ENCODE results near the gene GPR176.

The GPR176 gene, protein sequence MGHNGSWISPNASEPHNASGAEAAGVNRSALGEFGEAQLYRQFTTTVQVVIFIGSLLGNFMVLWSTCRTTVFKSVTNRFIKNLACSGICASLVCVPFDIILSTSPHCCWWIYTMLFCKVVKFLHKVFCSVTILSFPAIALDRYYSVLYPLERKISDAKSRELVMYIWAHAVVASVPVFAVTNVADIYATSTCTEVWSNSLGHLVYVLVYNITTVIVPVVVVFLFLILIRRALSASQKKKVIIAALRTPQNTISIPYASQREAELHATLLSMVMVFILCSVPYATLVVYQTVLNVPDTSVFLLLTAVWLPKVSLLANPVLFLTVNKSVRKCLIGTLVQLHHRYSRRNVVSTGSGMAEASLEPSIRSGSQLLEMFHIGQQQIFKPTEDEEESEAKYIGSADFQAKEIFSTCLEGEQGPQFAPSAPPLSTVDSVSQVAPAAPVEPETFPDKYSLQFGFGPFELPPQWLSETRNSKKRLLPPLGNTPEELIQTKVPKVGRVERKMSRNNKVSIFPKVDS

DNA sequence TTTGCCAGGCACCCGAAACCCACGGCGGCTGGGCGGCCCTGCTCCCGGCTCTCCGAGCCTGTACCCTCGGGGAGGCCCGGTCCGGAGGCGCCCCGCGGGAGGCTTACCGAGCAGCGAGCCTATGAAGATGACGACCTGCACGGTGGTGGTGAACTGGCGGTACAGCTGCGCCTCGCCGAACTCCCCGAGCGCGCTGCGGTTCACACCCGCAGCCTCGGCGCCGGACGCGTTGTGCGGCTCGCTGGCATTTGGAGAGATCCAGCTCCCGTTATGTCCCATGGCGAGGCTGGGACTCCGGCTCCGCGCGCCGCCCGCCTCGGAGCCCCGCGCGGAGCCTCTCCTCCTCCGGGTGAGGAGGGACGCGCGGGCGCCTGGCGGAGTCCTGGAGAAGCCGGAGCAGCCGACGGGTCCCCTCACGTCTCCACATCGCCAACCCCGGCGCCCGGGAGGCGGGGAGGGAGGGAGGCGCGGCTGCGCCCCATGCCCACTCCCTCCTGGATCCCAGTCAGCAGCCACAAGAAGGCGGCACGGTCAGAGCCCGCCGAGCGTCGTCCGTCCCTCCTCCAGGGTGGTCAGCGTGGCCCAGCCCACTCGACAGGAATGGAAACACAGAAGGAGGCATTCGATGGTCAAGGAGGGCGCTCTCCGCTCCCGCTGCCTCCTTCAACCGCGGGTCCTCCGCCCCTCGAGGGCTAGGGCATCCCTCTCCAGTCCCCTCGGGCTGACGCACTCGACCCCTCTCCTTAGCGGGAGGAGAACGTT, at the start of gene GPR176:
GPR176 (minus strand) TSS at position 519 of the 762 bp plus-strand sequence; CDS start at position 279, 240 bp downstream.
- ATAC-seq: peak in 1 of 2 donors; percentile 12

DNA sequence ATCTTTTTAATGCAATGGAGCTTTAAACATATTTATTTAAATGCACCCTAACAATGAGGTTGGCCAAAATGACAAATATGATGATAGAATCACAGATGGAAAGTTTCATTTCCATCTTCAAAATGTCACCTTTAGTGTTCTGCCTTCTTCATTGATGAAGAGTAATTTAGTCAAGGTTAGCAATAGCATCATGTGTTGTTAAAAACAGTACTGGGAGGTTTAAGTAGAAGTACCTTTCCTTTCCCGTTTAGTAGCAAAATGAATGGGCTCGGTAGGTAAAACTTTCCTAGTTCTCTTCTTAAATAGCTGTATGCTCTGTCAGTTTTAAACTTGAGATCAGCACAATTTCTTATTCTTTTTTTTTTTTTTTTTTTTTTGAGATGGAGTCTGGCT, 48.9 kb upstream of the GPR176 start:
- ATAC-seq: peak in 1 of 2 donors; percentile 48

DNA sequence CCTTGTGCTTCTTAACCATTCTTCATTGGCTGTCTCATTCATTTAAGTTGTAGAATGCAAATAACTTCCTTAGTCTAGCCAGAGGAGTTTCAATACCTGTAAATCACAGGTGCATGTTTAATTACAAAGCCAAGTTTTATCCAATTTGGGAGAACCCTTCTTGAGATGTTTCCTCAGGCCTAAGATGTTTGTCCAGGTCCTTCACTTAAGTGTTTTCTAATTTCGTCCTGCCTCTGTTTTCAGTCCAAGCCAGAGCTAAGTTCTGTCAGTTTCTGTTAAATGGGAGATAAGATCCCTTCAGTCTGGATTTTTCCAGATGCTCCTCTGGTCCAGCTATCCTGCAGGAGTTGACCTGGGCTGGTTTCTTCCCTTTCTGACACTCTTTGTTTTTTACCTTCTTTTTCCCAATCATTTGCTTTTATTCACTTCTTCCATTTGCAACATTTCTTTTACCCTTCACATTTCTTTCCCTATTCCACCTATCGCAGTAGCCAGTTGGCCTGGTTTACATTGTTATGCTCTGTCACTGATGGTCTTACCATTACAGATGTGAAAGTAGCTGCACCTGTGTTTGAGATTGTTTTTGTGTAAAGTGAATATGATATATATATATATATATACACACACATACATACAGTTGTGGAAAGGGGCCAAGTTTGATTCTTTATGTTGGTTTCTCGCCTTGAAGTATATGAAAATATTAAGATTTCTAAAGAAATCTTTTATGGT, 48.4 kb upstream of the GPR176 start:
- ATAC-seq: no peak

DNA sequence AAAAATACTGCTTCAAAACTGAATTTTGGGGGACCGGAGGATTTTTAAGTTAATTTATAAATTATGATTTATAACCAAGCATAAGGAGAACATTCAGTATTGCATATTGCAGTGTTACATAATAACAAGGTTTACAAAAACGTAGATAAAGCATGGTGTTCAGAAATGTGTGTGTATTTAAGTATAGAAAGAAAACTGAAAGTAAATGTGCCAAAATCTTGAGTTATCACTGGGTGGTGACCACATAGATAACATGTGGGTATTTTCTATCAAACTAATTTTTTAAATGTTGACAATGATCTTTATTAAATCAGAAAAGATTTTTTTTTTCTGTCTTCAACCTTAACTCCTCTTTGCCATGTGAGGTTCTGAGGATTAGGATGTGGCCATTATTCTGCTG, 46.5 kb upstream of the GPR176 start:
- ATAC-seq: no peak

DNA sequence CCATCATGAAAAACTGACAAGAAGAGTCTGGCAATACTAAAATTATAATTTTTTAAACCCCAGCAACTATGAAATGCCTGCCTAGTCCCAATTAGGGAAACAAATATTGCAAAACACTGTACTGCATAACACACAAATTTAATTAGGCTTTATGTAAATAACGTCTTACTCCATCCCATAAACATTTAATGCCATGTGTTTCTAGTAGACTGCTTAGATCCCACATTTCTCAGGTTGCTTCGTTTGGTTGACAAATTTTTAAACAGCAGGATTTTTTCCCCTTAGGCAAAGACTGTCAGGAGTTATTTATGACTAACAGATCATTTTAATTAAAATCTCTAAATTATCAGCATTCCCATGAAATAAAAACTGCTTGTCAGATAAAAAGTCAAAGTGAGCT, 43.7 kb upstream of the GPR176 start:
- no peak for ATAC-seq

DNA sequence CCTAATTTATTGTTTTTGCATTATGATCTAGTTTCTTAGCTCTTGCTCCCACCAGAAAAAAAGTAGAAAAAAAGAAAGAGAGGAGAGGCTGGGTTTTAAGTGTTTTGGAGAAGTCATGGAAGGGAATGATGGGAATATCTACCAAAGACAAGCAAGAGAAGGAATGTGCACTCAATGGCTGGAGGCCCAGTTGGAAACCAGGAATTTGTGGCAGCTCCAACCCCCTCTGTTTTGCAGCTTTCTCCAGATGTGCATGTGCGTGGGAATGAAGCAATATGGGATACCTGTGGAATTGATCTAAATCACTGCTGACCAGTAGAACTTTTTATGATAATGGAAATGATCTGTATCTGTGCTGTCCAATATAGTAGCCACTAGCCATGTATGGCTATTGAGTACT, 41.0 kb upstream of the GPR176 start:
- no peak for ATAC-seq

DNA sequence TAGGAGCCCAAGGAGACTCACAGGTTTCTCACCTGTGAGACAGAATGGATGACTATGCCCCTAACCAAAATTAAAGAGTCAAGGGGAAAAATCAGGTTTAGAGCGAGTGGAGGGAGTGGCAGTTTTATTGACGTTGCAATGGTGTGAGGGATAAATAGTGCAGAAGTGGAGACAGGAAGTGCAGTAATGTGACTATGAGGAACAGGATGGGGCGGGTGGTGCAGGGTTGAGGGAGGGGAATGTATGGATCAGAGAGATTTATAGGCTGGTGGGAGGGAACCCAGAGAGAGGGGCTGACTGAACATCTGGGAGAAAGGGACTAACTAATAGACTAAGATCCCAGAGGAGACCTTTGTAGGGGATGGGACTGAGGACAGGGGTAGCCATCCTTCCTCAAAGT, 40.3 kb upstream of the GPR176 start:
- no peak for ATAC-seq

DNA sequence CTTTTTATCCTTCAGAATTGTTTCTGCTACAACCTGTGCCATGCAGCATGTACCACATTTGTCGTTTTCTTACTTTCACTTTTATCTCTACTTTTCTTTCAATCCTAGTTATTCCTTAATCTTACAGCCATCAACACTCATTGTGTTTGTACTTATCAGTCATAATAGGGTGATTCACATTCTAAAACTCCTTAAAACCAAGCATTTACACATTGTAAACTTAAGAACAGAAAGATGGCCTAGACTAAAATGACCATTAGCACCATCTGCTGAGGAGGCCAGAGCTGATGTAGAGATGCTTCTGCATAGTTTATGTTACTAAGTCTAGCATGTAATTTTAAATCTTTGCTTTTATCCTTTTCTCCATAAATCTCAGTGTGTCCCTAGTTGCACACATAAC, 39.3 kb upstream of the GPR176 start:
- no peak for ATAC-seq

DNA sequence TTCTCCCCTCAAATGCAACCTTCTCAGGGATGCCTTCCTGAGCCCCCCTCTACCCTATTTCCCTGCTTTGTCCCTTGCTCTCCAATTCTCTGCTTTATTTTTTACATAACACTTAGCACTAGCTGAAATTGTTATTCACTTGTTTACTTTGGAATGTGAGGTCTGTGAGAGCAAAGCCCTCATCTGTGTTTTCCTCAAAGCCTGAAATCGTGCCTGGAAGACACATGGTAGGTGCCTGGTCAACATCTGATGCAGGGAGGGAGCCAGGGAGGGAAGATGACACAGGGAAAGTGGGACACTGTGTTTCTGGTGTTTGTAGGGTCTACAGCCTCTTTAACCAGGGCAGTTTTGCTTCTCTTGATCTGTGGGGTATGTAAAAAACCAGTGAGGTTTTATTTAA, 37.4 kb upstream of the GPR176 start:
- no peak for ATAC-seq

DNA sequence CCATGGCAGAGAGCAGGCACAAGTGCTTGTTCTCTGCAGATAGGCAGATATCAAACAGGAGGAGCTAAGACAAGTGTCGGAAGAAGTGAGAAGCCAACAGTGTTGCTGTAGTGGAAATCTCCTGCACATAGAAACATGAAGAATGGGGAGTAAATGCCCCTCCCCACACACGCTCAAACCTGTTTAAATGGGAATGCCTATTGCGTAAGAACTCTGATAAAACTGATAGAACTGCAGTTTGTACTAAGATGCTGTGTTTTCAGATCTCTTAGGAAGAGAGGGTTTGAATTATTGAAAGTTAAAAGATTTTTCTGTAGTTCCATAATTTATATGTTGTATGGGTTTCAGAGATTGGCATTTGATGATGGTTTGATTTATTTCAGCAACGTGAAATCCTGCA, 33.5 kb upstream of the GPR176 start:
- no peak for ATAC-seq

DNA sequence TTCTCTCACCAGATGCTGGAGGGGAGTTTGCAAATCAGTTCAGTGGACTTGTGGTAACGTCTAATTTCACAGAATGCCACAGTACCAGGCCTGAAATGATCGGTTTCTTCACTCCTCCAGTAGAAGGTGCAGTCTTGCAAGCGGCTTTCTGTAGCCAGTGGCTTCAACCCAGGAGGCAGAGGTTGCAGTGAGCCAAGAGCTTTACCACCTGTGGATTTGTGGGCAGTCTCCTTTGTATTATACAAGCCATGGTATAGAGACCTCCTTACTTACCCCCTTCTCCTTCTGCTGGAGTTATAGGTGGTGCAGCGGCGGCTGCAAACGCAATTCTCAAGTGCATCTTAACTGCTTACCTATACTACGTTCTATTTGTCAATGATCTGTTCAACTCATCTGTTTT, 31.5 kb upstream of the GPR176 start:
- no peak for ATAC-seq

DNA sequence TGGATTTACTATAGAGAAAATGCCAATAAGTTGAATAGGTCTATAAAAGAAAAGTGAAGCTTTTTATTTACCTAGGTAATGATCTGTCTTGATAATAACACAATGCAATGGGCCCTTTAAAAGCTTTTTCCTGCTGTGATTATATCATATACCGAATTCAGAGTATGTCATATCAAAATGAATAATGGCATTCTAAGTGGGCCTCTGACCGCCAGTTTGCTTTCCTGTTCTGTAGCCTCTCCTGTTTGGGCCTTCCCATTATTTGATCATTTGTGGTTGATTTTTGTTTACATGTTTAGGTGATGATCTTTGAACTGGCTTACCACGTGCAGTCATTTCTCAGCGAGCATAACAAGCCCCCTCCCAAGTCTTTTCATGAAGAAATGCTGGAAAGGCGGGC, 28.8 kb upstream of the GPR176 start:
- ATAC-seq: no peak

DNA sequence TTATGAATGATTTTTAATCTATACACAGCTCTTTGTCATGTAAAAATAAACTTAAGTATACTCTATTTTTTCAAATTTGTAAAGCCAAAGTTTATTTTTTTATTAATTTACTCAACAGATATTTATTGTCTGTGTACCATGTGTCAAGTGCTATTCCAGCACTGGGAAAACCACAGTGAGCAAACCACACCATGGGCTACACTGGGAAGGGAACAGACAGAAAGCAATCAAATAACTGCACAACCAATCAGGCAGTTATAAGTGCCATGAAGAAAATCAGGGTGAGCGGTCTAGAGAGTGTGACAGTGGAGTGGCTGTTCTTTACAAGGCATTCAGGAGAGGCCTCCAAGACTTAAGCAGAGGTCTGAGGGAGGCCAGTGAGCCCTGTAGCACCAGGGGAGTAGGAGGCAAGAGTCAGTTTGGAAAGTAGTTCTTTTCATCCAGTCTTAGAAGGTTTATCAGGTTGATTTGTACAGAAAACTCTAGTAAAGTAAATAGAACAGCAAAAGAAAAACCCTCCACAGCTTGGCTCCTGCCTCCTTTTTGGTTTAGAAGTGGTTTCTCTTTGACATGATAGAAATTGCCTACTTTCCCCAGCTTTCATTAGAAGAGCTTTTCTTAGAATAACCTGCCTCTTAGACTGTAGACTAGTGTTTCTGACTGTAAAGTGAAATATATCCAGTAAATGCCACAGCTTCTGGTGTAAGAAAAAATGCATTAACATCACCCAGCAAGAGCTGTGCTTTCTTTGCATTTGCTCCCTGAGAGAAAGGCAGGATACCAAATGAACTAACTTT, 27.5 kb upstream of the GPR176 start:
- ATAC-seq: no peak

DNA sequence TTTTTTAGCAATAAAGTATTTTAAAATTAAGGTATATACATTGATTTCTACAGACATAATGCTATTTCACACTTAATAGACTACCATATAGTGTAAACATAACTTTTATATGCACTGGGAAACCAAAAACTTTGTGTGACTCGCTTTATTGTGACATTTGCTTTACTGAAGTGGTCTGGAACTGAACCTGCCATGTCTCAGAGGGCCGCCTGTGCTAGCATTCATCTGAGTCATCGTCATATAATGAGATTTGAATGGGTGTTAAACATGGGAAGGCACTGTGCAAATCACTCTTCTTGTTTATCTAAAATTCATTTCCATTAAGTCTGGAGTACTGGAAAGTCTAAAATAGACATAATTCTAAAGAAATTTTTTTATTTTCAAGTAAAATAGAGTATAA, 26.8 kb upstream of the GPR176 start:
- no peak for ATAC-seq

DNA sequence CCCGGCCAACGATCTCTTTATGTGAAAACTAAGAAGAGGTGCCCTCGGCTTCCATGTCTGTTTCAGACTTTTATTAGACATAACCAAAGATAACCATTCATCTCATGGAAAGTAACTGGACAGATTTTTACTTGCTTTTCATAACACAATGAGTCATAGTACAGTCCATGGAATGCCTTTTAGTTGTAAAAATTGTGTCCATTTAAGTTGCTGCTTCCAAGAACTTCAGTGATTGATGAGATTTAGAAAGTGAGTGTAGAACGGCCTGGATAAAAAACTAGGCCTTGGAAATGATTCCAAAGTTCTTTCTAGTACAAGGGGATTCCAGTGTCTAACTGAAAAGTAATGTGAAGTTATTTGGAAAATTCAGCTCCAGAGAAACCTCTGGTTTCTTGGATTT, 24.7 kb upstream of the GPR176 start:
- ATAC-seq: no peak

DNA sequence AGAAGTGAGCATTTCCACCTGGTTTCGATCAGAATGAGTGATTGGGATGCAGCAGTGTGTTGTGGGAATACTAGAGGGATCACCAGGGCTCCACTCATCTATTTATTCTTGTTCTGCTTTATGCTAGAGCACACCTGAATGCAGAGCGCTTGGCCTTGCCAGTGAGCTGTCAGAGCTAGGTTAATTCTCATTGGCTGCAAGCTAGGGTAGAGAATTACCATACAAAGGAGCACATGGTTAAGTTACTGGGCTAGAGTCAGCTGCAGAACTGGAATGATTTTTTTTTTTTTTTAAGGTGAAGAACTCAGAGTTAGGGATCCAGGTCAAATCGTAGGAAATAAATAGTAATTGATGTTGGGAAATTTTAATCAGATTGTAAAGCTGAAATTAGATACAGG, 22.7 kb upstream of the GPR176 start:
- no peak for ATAC-seq

DNA sequence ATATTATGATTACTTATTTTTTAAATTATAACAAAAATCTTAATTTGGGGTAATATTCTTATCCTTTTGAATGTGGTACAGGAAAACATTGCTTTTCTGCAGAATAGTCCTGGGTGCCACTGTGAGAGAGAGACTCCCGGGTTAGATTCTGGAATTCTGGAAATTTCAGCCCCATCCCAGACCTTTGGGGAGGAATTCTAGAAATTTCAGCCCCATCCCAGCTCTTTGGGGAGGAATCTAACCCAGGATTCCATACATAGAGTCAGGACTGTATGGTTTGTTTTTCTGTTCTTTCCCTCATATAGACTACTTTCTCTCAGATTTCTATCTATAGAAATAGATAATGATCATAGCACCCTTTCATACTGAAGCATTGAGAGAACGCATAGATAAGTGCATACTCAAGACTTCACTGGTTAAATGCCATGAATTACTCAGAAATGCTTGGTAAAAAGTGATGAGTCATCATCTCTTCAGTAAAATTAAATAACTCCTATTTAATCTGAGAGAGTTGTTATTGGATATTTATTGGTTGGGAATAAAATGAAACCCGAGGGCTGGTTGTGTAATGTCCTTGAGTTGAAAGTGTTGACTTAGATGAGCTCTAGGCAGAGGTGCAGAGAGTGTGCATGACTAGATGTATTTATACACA, 22.2 kb upstream of the GPR176 start:
- peak in 1 of 2 donors; percentile 70 for ATAC-seq

DNA sequence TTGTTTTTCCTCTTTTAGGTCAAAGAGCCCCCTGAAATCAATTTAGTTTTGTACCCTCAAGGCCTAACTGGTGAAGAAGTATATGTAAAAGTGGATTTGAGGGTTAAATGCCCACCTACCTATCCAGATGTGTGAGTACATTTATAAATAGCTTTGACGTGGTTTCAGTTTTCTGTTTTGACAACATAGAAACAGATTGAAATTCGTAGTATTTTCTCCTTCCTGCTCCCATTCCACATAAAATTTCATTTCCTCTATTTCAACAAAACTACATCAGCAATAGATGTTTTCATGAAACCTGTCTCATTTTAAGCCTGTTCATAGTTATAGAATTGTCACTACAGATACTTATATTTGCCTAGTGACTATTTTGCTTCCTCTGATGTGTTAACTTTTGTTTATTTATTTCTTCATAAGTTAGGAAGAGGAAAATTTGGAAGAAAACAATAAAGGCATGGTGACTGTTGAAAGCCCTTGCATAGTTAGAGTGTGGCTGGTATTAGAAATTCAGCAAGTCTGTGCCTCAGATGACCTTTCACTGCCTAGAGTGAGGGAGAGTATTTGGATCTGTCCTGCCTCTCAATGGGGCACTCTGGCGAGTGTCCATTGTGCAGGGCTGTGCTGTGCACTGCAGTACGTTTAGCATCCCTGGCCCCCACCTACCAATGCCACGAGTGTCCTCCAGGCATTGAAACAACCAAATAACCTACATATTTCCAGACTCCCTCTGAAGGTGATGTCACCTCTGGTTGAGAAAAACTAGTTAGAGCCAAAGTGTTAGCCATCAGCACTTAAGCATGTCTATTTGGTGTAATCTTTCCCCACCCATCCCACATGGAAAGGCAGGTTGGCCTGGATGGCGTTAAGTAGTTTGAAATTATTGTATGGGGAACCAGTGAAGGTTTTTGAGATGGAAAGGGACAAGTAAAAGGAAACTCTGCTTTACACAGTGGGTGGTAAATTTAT, 19.7 kb upstream of the GPR176 start:
- no peak for ATAC-seq

DNA sequence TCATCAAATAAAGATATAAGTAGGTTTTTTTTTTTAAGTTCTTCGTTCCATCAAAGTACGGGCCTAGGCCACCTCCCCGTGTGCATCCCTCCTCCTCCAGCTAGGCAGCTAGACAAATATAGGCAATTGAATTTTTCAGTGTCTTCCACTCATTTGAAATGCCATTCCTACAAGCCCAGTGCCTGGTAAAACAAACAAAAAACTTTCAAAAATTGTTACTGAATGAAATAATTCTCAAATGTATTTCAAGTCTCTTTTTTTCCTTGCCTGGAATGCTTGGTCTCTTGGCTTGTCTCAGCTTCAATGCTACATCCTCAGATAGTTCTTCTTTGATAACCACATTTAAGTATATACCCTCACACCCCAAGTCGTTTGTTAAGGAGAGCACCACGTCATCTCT, 17.6 kb upstream of the GPR176 start:
- no peak for ATAC-seq

DNA sequence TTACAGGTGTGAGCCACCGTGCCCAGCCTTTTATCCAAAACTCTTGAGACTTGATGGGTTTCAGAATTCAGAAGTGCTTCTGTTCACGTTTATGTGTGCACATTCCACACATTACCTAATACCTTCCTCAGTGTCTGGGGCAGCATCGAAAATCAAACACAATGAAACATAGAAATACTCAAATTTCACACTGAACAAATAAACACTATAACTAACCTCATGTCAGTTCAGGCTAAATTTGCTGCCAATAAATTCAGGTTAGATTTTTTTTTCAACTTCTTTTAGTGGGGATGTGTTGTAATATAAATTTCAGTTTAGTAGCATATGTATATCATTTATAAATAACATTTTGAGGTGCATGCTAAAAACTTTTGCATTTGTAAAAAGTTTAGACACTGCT, 16.6 kb upstream of the GPR176 start:
- no peak for ATAC-seq

DNA sequence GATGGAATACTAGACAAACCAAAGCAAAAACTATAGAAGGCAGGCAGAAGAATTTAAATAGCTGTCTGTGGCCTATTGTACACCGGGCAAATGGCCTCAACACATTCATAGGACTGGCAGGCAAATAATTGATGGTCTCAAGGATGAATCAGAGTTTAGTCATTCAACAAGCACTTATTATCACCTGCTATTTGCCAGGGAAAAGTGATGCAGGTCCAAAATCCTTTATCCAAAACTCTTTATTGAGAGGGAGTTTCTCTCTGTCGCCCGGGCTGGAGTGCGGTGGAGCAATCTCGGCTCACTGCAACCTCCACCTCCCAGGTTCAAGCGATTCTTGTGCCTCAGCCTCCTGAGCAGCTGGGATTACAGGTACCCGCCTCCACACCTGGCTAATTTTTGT, 16.1 kb upstream of the GPR176 start:
- ATAC-seq: no peak
